ENCODE data around the gene ITPK1.
"Not testable (repeated sequence)": the region's sequence is repeated elsewhere in the genome, so short reads cannot be mapped to it uniquely, and the experiment has no call there.

Gene ITPK1

DNA sequence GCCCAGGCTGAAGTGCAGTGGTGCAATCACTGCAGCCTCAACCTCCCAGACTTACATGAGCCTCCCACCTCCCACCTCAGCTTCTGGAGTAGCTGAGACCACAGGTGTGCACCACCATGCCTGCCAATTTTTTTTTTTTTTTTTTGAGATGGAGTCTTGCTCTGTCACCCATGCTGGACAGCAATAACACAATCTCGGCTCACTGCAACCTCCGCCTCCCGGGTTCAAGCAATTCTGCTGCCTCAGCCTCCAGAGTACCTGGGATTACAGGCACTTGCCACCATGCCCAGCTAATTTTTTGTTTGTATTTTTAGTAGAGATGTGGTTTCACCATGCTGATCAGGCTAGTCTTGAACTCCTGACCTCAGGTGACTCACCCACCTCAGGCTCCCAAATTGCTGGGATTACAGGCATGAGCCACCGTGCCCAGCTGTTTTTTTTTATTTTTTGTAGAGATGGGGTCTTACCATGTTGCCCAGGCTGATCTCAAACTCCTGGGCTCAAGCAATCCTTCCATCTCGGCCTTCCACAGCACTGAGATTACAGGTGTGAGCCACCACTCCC lies 15.6 kb upstream of the ITPK1 start:
- not testable (repeated sequence) for DNase-seq (ENCODE audit: low read depth, low spot score)

GRCh38 chr14:93128725-93129459 lies 13.2 kb upstream of the ITPK1 start:
- no peak for DNase-seq (ENCODE audit: low read depth, low spot score)

GRCh38 chr14:93126111-93126510 lies 10.4 kb upstream of the ITPK1 start:
- DNase-seq (ENCODE audit: low read depth, low spot score), result no peak

GRCh38 chr14:93122826-93123225 lies 7.1 kb upstream of the ITPK1 start:
- DNase-seq (ENCODE audit: low read depth, low spot score), result no peak

GRCh38 chr14:93121030-93121834 lies 5.5 kb upstream of the ITPK1 start:
- no peak for DNase-seq (ENCODE audit: low read depth, low spot score)

DNA sequence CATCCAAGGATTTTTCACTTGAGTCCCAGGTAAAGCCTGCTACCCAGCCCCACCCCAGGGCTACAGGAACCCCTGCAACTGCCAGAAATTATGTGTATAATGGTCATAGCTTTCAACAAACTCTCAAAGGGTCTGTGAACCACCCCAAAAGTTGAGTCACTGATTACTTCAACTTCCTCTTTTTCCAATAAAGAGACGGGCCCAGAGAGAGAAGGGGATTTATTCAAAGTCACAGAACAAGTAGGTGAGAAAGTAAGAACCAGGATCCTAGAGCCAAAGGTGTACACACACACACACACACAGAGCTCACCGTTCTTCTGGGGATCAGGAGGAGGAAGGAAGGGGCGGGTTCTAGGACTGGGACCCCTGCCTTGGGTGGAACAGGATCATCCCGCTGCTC lies 4.8 kb upstream of the ITPK1 start:
- DNase-seq (ENCODE audit: low read depth, low spot score), result no peak

- DNase-seq (ENCODE audit: low read depth, low spot score), result no peak
Measured at GRCh38 chr14:93116676-93117200, 1.0 kb upstream of the ITPK1 start.

DNA sequence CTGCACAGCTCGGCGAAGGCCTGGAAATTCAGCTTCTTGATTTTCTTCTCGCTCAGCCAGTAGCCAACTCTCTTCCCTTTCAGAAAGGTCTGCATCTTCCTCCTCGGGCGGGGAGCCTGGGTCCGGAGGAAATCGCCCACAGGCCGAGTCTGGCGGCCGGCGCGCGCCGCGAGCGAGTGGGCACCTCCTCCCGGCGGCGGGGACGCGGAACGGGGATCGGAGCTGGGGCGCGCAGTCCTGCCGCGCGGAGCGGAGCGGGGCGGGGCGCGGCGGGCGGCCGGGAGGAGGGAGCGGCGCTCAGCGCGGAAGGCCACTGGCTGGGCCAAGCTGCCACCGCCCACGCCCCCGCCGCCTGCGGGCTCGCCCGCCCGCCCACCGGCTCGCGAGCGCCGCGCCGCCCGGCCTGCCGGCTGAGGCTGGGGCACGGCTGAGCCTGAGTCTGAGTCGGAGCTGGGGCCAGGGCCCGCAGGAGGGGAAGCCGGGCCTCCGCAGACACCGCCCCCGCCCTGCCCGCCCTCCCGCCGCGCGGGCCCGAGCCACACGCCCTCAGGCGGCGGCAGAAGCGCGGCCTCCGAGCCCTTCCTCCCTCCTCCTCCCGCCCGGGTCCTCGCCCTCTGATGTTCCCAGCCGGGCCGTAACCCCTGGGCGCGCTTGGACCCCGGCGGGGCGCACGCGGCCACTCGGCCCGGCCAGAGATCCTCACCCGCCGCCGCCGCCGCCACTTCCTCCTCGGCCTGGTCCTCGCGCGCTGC lies 480 bp downstream of the ITPK1 start:
- peak; percentile 96 for DNase-seq (ENCODE audit: low read depth, low spot score)

DNA sequence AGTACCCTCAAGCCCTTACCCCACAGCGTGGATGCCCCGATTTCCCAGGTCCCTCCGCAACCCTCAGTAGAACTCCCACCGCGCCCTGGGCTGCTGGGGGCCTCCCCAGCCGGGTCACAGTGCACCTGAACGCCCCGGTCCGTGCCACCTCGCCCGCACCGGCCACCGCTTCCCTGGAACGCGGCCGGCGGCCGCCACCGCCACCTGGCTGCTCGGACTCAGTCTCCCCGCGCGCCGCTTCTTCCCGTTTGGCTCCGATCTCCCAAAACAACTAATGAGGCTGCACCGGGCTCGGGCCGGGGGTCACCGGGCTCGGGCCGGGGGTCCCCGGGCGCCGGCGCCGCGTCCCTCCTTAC lies 1.0 kb downstream of the ITPK1 start:
- no peak for DNase-seq (ENCODE audit: low read depth, low spot score)

GRCh38 chr14:93114068-93114710 lies 1.5 kb downstream of the ITPK1 start:
- DNase-seq (ENCODE audit: low read depth, low spot score), result peak; percentile 41

- DNase-seq (ENCODE audit: low read depth, low spot score), result no peak
Measured at GRCh38 chr14:93113678-93114067, 2.1 kb downstream of the ITPK1 start.

DNA sequence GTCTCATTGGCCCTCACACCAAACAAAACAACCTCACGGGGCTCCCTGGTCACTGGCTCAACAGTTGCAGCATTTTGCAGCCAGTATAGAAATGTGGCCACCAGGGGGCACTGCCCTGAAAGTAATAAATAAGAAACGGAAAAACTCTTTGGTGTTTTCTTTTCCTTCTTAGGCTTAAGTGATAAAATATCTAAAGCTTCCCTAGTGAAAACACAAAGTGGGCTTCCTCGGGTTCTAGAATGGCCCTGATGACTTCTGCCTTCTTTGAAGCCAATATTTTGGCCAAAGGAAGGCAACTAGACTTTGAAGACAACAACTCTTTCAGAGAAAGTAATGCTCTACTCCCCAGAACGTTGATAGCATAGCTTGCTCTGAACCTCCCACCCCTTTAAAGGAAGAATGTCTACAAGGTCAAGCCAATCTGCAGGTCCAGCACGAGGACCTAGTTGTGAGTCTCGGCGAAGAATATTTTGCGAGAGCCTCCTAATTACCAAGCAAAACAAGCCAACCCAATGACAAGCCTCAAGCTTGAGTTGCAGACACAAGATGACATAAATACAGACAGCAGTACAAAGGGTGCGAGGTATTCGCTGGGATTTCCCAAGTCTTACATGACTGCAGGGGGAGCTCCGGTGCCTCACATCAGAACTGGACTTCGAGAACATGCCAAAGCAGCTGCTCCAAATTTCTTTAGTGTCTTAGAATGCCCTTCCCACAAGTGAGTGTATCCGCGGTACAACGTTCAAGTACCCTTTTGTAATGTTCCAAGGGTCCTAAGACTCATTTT lies 2.6 kb downstream of the ITPK1 start:
- DNase-seq (ENCODE audit: low read depth, low spot score), result peak; percentile 87

DNA sequence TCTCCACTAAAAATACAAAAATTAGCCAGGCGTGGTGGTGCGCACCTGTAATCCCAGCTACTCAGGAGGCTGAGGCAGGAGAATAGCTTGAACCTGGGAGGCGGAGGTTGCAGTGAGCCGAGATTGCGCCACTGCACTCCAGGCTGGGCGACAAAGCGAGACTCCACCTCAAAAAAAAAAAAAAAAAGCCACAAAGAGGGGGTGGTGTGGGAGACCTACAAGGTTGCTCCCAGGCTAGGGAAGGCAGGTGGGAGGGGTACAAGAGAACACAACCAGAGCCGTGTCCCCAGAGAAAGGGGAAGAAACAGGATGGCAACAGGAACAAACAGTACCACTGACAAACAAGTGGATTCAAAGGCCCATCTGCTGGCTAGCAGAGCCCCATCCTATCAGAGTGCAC lies 4.2 kb downstream of the ITPK1 start:
- DNase-seq (ENCODE audit: low read depth, low spot score), result not testable (repeated sequence)

DNA sequence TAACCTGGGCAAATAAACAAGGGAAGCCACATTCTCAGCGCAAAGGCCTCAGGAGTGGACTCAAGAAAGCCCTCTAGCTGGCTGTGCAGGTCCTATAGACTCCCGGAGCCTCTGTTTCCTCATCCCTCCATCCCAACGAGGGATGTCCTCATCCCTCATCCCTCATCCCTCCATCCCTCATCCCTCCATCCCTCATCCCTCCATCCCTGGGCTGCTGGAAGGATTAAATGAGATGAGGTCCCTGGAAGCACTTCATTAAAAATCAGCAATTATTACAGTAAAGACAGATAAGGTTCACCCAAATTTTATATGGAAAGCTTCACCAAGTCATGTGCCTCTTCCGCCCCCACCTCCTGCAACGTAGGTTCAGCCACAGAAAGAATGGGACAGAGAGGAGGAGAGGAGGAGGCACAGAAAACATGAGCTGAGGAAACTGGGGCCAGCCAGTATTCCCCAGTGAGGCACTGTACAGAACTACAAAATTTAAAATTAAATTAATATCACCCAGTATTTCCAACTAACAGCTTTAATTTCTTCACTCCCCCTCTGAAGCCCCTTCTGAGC lies 4.8 kb downstream of the ITPK1 start:
- DNase-seq (ENCODE audit: low read depth, low spot score), result no peak

GRCh38 chr14:93109572-93110481 lies 5.9 kb downstream of the ITPK1 start:
- no peak for DNase-seq (ENCODE audit: low read depth, low spot score)

GRCh38 chr14:93108105-93108504 lies 7.6 kb downstream of the ITPK1 start:
- DNase-seq (ENCODE audit: low read depth, low spot score), result no peak

GRCh38 chr14:93107453-93107852 lies 8.3 kb downstream of the ITPK1 start:
- no peak for DNase-seq (ENCODE audit: low read depth, low spot score)

GRCh38 chr14:93106541-93107156 lies 9.1 kb downstream of the ITPK1 start:
- DNase-seq (ENCODE audit: low read depth, low spot score), result no peak

- not testable (repeated sequence) for DNase-seq (ENCODE audit: low read depth, low spot score)
Measured at GRCh38 chr14:93105856-93106255, 9.9 kb downstream of the ITPK1 start.
